Measurements from ENCODE around the gene RIPK4. TPM values are rescaled to one million over a fixed set of nuclear protein-coding genes. Genes with fewer than 3 reads are reported as not detected.

Gene RIPK4
- total RNA-seq, 1 donor from 2014 or later = not detected

DNA sequence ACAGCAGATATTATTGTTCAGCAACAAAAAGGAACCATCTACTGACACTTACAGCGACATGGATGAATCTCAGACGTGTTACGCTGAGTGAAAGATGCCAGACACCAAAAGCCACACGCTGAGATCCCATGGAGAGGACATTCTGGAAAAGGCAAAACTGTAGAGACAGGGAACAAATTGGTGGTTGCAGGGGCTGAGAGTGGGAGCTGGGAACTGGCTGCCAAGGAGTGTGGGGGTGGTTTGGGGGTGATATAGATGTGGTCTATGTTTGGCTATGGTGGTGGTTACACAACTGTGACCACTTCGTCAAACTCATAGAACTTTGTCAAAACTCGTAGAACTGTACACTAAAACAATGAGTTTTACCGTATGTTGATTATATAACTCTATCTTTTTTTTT is 57.7 kb downstream of the RIPK4 start:
- no peak overlapping the region for H3K4me3 Mint-ChIP-seq
- H3K4me1 Mint-ChIP-seq = peaks cover 14% of the 10 kb centered on the region

DNA sequence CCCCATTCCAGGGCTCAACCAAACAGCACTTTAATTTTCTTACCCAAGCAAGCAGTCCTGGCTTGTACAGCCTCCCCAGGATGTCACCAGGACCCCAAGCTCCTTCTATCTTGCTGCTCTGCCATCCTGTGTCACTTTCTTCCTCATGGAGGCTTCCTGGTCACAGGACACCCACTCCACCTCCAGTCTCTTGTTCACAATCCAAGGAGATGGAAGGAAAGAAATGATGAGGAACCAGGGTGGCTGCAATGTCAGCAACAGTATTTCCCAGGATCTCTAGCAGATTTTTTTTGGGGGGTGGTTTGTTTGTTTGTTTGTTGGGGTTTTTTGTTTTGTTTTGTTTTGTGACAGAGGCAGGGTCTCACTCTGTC is 58.9 kb downstream of the RIPK4 start:
- Mint-ChIP-seq H3K27ac (ENCODE audit: unreplicated experiment) (peak overlapping the region; percentile 35), H3K4me3 (no peak overlapping the region), H3K36me3 (ENCODE audit: low read depth) (no peaks in the 10 kb centered on the region), H3K27me3 (ENCODE audit: low read depth) (peaks cover 23% of the 10 kb centered on the region), H3K9me3 (no peaks in the 10 kb centered on the region), H3K4me1 (peaks cover 14% of the 10 kb centered on the region)
- no peak for DNase-seq (ENCODE audit: low read depth, low spot score)
- TF ChIP-seq, protein P1, sequence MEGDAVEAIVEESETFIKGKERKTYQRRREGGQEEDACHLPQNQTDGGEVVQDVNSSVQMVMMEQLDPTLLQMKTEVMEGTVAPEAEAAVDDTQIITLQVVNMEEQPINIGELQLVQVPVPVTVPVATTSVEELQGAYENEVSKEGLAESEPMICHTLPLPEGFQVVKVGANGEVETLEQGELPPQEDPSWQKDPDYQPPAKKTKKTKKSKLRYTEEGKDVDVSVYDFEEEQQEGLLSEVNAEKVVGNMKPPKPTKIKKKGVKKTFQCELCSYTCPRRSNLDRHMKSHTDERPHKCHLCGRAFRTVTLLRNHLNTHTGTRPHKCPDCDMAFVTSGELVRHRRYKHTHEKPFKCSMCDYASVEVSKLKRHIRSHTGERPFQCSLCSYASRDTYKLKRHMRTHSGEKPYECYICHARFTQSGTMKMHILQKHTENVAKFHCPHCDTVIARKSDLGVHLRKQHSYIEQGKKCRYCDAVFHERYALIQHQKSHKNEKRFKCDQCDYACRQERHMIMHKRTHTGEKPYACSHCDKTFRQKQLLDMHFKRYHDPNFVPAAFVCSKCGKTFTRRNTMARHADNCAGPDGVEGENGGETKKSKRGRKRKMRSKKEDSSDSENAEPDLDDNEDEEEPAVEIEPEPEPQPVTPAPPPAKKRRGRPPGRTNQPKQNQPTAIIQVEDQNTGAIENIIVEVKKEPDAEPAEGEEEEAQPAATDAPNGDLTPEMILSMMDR (conservative IDR thresholded peaks at IDR 0.05) = no peak

More for the DNA sequence above, 57.7 kb downstream of the RIPK4 start:
- Mint-ChIP-seq H3K27ac (ENCODE audit: unreplicated experiment) (no peak overlapping the region), H3K9me3 (no peaks in the 10 kb centered on the region), H3K36me3 (ENCODE audit: low read depth) (no peaks in the 10 kb centered on the region), H3K27me3 (ENCODE audit: low read depth) (peaks cover 25% of the 10 kb centered on the region)
- TF ChIP-seq, protein P1 (conservative IDR thresholded peaks at IDR 0.05) = no peak
- no peak for DNase-seq (ENCODE audit: low read depth, low spot score)

DNA sequence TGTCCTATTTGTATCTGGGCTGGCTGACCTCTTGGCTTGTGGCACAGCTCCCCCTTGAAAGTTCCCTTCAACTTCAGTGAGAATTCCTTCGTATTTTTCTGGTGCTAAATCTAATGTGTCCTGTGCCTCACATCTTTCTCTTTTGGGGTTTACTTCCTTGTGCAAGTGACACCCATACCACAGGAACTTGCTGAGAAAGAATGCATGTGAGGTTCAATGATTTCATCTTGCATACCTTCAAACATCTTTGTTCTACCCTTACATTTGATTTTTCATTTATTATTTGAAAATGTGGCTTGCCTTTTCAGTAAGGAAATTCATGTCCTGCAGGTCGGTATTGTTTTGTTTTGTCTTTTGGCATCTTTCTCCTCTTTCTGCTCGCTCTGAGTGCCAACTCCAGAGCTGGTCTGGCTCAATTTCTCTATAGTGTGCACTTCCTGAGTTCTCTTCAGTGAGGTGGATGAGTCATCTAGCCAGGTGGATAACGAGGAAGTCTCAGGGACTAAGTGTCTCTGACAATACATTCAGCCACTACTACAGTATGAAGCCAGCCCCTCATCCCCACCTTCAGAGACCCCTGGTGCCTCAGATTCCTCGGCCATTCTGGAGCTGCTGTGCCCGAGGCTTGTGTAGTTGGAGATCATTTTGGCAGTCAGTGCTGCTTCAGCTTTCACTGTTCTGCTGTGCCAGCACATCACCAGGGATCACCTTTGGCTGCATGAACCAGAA is 59.5 kb downstream of the RIPK4 start:
- Mint-ChIP-seq H3K27me3 (ENCODE audit: low read depth) (peaks cover 20% of the 10 kb centered on the region), H3K36me3 (ENCODE audit: low read depth) (no peaks in the 10 kb centered on the region), H3K9me3 (no peaks in the 10 kb centered on the region), H3K4me3 (no peak overlapping the region), H3K4me1 (peaks cover 9% of the 10 kb centered on the region), H3K27ac (ENCODE audit: unreplicated experiment) (peak overlapping the region; percentile 1)
- TF ChIP-seq, protein P1 (conservative IDR thresholded peaks at IDR 0.05) = no peak
- no peak for DNase-seq (ENCODE audit: low read depth, low spot score)

DNA sequence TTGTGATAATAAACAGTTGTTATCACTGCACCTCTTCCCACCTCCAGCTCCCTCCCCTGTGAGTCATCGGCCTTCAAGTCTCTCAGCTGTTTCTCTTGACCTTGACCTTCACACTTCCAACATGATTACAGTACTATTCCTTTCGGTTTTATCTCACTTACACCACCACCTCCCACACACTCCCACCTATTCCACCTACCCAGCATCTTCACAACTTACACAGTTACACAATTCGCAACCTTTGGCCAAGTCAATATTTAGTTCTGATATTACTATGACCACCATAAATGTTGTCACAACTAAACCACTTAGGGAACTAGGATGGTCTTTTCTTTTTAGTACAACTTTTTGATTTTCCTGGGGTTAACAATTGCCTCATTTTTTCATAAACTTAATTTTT is 60.2 kb downstream of the RIPK4 start:
- no peak overlapping the region for H3K4me3 Mint-ChIP-seq

DNA sequence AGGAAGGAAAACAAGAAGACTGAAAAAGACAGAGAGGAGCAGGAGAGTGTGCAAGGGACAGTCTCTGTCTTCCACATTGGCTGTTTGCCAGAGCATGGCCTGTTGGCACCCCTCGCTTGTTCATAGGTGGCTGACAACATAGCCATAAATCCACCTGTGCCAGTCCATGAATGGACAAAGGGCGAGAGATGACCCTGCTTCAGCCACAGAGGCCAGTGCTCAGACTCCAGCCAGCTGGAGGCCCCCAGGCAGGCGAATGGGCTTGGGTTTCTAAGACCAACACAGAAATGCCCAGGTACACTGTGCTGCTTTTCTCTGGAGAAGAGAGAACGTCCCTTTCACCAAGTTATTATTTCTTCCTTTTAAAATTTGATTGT is 60.6 kb downstream of the RIPK4 start:
- H3K4me1 Mint-ChIP-seq = peaks cover 9% of the 10 kb centered on the region
- H3K9me3 Mint-ChIP-seq = no peaks in the 10 kb centered on the region
- H3K4me3 Mint-ChIP-seq = no peak overlapping the region
- H3K27me3 Mint-ChIP-seq (ENCODE audit: low read depth) = peaks cover 14% of the 10 kb centered on the region
- no peak for DNase-seq (ENCODE audit: low read depth, low spot score)
- TF ChIP-seq, protein P1 (conservative IDR thresholded peaks at IDR 0.05) = no peak
- no peak overlapping the region for H3K27ac Mint-ChIP-seq (ENCODE audit: unreplicated experiment)
- H3K36me3 Mint-ChIP-seq (ENCODE audit: low read depth) = no peaks in the 10 kb centered on the region

More for the DNA sequence above, 60.2 kb downstream of the RIPK4 start:
- Mint-ChIP-seq H3K27me3 (ENCODE audit: low read depth) (peaks cover 17% of the 10 kb centered on the region), H3K4me1 (peaks cover 8% of the 10 kb centered on the region), H3K9me3 (no peaks in the 10 kb centered on the region), H3K36me3 (ENCODE audit: low read depth) (no peaks in the 10 kb centered on the region), H3K27ac (ENCODE audit: unreplicated experiment) (no peak overlapping the region)
- TF ChIP-seq, protein P1 (conservative IDR thresholded peaks at IDR 0.05) = no peak
- no peak for DNase-seq (ENCODE audit: low read depth, low spot score)
